ENCODE data around the gene LITAF.

DNA sequence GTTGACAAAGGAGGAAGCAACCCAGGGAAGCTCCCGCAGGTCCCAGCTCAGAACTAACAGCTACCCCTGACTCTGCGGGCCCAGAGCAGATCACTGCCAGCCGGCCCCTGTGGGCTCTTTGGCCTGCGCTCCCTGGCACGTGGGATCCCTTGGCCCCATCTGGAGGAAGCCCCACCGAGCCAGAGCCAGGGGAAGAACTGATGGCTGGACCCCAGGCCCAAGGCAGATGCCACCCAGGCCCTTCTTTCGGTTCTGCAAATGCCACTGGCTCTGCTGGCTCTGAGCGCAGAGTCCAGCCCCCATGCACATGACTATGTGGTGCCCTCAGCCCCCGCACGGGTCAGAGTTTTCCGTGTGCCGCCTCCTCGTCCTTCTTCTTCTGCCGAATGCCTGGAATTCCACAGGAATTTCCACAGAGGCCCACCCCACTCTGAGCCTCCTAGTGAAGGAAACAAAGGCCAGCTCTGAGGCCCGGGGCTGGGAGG, 45.8 kb upstream of the LITAF start:
- TF ChIP-seq, protein P1, sequence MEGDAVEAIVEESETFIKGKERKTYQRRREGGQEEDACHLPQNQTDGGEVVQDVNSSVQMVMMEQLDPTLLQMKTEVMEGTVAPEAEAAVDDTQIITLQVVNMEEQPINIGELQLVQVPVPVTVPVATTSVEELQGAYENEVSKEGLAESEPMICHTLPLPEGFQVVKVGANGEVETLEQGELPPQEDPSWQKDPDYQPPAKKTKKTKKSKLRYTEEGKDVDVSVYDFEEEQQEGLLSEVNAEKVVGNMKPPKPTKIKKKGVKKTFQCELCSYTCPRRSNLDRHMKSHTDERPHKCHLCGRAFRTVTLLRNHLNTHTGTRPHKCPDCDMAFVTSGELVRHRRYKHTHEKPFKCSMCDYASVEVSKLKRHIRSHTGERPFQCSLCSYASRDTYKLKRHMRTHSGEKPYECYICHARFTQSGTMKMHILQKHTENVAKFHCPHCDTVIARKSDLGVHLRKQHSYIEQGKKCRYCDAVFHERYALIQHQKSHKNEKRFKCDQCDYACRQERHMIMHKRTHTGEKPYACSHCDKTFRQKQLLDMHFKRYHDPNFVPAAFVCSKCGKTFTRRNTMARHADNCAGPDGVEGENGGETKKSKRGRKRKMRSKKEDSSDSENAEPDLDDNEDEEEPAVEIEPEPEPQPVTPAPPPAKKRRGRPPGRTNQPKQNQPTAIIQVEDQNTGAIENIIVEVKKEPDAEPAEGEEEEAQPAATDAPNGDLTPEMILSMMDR (IDR thresholded peaks at IDR 0.05; ENCODE audit: low read depth, low read length, missing input control), result no peak
- TF ChIP-seq, protein P2, sequence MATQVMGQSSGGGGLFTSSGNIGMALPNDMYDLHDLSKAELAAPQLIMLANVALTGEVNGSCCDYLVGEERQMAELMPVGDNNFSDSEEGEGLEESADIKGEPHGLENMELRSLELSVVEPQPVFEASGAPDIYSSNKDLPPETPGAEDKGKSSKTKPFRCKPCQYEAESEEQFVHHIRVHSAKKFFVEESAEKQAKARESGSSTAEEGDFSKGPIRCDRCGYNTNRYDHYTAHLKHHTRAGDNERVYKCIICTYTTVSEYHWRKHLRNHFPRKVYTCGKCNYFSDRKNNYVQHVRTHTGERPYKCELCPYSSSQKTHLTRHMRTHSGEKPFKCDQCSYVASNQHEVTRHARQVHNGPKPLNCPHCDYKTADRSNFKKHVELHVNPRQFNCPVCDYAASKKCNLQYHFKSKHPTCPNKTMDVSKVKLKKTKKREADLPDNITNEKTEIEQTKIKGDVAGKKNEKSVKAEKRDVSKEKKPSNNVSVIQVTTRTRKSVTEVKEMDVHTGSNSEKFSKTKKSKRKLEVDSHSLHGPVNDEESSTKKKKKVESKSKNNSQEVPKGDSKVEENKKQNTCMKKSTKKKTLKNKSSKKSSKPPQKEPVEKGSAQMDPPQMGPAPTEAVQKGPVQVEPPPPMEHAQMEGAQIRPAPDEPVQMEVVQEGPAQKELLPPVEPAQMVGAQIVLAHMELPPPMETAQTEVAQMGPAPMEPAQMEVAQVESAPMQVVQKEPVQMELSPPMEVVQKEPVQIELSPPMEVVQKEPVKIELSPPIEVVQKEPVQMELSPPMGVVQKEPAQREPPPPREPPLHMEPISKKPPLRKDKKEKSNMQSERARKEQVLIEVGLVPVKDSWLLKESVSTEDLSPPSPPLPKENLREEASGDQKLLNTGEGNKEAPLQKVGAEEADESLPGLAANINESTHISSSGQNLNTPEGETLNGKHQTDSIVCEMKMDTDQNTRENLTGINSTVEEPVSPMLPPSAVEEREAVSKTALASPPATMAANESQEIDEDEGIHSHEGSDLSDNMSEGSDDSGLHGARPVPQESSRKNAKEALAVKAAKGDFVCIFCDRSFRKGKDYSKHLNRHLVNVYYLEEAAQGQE (IDR thresholded peaks at IDR 0.05), result no peak
- peak in 1 of 2 donors; percentile 31 for TF ChIP-seq RAD21 (IDR thresholded peaks at IDR 0.05)
- TF ChIP-seq, protein P3, sequence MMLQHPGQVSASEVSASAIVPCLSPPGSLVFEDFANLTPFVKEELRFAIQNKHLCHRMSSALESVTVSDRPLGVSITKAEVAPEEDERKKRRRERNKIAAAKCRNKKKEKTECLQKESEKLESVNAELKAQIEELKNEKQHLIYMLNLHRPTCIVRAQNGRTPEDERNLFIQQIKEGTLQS (IDR thresholded peaks at IDR 0.05), result no peak
- TF ChIP-seq GABPA (IDR thresholded peaks at IDR 0.05 in 1 of 2, conservative IDR thresholded peaks at IDR 0.05 in 1 of 2), result no peak
- TF ChIP-seq FOXA1 (IDR thresholded peaks at IDR 0.05), result no peak
- no peak for TF ChIP-seq YY1 (IDR thresholded peaks at IDR 0.05)
- TF ChIP-seq HNF4A (conservative IDR thresholded peaks at IDR 0.05), result no peak
- TF ChIP-seq, protein P4, sequence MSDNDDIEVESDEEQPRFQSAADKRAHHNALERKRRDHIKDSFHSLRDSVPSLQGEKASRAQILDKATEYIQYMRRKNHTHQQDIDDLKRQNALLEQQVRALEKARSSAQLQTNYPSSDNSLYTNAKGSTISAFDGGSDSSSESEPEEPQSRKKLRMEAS (IDR thresholded peaks at IDR 0.05), result no peak
- TF ChIP-seq JUND (IDR thresholded peaks at IDR 0.05), result no peak
- TF ChIP-seq, protein P5, sequence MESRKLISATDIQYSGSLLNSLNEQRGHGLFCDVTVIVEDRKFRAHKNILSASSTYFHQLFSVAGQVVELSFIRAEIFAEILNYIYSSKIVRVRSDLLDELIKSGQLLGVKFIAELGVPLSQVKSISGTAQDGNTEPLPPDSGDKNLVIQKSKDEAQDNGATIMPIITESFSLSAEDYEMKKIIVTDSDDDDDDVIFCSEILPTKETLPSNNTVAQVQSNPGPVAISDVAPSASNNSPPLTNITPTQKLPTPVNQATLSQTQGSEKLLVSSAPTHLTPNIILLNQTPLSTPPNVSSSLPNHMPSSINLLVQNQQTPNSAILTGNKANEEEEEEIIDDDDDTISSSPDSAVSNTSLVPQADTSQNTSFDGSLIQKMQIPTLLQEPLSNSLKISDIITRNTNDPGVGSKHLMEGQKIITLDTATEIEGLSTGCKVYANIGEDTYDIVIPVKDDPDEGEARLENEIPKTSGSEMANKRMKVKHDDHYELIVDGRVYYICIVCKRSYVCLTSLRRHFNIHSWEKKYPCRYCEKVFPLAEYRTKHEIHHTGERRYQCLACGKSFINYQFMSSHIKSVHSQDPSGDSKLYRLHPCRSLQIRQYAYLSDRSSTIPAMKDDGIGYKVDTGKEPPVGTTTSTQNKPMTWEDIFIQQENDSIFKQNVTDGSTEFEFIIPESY (IDR thresholded peaks at IDR 0.05), result no peak
